Activated gamma-delta T cell (primary cell): Measurements from ENCODE around the gene PSMA2.
"Not testable (repeated sequence)": the region's sequence is repeated elsewhere in the genome, so short reads cannot be mapped to it uniquely, and the experiment has no call there.

Source experiments
- DNase-seq: peaks from one replicate; lab custom pipeline; 2025; lab: John Stamatoyannopoulos, UW

Gene PSMA2

DNA sequence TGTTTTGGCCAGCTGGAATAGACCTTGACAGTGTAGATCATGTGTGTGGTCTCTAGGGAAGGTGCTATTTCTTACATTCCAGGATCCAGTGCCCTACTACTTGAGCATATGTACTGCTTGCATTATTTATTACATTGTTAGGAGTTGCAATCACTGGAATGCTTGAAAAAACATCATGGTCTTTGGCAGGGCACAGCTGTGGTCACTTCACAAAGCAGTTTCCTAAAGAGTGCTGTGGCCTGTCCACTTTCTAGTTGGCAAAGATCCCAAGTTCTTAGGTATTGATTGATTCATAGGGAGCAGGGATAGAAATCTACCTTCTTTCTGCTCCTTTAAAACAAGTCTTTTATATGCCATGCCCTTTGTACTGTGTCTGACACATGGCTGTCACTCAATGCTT is 24.7 kb downstream of the PSMA2 start:
- no peak for DNase-seq

DNA sequence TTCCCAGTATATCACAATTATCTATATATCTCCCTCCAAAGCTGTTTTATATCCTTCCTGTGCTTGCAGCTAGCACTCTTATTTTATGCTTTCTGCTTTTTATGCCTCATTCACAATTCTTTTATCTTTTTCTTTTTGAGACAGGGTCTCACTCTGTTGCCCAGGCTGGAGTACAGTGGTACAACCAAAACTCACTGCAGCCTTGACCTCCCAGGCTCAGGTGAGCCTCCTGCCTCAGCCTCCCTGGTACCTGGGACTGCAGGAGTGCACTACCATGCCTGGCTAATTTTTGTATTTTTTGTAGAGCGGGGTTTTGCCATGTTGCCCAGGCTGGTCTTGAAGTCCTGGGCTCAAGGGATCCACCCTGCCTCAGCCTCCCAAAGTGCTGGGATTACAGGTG is 25.8 kb downstream of the PSMA2 start:
- no peak for DNase-seq

DNA sequence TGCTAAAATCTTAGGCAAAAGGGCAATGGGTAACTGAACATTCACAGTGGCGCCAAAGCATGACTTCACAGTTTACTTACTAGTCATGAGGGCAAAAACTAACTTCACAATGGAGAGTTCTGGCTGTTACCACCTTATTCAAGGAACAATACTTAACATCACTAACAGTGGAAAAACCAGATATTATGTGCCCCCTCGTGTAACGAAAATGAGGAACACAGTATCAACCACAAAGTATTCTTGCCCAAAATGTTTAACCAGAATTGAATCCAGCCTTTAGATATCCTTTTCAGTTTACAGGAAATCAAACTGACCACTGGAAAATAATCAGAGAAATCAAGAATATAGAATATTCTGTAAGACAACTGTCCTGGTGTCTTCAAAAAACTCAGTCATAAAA is 29.6 kb downstream of the PSMA2 start:
- no peak for DNase-seq

DNA sequence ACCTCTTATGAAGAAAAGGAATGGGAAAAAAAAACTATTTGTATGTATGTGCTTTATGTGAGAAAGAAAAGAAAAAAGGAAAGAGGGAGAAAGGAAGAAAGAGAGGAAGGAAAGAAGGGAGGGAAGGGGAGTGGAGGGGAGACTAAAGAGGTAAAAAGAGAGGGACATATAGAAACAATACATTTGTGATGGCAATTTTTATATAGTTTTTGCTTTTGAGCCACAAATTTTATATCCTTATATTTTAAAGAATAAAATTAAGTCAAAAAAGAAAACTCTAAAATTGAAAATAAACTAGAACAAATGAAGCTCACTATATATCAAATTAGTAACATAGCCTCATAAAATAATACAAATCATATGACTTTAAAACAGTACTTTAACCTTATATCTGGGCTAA is 31.1 kb downstream of the PSMA2 start:
- DNase-seq = no peak

DNA sequence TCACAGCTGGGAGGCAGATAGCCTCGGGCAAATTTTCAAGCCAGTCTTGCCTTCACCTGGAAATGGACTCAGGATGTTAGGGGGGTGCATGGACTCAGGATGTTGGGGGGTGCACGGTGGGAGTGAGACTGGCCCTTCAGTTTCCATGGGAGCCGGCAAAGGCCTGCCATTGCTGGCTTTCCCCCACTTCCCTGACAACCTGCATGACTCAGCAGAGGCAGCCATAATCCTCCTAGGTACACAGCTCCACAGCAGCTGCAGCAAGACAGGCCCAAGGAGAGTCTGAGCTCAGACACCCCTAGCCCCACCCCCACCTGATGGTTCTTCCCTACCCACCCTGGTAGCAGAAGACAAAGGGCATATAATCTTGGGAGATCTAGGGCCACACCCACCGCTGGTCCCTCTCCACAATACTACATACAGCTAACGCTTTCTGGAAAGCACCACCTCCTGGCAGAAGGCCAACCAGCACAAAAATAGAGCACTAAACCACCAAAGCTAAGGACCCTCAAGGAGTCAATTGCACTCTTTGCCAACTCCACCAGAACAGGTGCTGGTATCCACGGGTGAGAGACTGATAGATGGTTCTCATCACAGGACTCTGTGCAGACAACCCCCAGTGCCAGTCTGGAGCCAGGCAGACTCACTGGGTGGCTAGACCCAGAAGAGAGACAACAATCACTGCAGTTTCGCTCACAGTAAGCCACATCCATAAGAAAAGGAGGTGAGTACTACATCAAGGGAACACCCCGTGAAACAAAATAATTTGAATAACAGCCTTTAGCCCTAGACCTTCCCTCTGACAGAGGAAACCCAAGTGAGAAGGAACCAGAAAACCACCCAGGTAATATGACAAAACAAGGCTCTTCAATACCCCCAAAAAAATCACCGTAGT is 38.4 kb downstream of the PSMA2 start:
- no peak for DNase-seq

DNA sequence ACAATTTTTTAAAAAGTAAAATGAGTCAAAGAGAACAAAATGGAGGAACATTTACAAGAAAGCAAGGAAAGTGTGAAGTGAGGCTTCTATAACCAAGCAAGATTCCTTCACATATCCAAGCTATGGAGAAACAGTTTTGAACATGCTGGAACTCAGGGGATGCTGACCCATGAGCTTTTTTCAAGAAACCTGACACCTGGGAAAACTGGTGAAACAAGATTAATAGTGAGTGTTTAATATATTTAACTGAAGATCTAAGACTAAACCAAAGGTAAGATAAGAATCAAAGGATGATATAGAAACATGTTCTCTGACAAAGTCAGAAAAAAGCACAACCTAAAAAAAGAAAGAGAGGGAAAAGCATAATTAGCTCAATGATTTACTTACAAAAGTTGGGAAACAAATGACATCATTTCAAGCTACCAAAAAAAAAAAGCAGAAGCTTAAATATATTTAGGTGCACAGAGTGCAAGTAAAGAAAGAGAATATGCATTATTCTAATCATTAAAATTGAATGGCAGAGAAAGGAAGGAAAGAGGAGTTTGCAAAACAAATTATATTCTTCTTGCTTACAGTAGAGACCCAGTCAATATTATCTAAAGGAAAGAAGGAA is 45.0 kb downstream of the PSMA2 start:
- DNase-seq = no peak

DNA sequence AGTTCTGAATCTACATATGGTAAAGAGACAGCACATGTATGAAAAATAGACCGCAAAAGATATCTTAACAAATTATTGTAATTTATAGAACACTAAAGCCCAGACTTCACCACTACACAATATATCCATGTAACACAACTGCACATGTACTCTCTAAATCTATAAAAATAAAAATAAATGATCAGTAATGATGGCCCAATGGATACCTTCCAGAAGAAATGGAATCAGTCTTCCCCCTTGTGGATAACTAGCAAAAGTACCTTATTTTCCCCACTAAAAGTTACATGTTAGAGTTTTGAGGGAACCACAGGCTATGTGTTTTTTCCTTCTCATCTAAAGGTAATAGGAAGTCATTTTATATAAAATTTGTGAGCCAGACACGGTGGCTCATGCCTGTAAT is 45.8 kb downstream of the PSMA2 start:
- no peak for DNase-seq

DNA sequence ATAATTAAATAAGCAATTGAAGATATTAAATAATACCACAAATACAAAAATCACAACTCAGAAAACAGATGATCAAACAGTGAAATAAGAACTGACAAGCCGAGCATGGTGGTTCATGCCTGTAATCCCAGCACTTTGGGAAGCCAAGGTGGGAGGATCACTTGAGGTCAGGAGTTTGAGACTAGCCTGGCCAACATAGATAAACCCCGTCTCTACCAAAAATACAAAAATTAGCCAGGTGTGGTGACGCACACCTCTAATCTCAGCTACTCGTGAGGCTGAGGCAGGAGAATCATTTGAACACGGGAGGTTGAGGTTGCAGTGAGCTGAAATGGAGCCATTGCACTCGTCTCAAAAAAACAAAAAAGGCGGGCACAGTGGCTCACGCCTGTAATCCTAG is 46.8 kb downstream of the PSMA2 start:
- DNase-seq = not testable (repeated sequence)

DNA sequence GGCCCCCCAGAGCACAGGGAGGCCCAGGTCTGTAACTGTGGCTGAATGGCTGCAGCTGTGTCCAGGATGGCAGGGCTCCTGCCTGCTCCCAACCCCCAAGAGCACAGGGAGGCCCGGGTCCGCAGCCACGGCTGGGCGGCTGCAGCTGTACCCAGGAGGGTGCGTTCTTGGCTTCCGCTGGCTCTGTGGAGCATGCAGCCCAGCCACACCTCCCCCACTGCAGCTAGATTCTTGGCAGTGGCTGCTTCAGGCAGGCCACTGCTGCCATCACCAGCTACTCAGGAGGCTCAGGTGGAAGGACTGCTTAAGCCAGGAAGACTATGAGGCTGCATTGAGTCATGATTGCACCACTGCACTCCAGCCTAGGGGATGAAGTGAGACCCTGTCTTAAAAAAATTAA is 48.0 kb downstream of the PSMA2 start:
- no peak for DNase-seq

DNA sequence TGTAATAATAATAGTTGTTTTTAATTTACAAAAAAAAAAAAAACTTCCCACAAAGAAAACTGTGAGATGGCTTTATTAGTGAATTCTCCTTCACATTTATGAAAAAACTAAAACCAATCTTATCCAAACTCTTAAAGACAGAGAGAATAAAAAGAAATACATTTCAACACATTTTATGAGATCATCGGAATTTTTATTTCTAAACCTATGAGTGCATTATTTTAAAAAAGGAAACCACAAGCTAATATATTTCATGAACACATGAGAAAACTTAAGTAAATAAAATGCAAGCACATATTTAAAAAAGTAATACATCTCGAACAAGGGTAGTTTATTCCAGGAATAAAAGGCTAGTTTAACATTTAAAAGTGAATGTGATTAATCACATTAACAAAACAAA is 51.6 kb downstream of the PSMA2 start:
- no peak for DNase-seq

DNA sequence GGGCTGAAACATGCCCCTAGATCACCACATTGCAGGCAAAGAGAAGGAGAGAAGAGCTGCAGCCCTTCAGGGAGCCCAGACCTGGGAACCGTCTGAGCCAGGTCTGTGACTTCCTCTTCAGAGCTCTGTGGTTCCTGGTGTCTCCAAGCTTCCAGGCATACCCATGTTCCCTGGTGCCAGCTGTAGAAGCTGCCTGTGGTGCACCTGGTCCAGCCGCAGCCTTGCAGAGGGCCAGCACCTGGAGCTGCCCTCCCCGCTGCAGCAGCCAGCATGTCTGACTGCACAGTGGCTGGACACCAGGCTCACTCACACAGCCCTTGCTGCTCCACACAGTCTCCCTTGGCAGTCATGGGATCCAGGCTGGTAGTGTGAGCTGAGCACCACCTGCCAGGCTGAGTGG is 53.7 kb downstream of the PSMA2 start:
- no peak for DNase-seq

DNA sequence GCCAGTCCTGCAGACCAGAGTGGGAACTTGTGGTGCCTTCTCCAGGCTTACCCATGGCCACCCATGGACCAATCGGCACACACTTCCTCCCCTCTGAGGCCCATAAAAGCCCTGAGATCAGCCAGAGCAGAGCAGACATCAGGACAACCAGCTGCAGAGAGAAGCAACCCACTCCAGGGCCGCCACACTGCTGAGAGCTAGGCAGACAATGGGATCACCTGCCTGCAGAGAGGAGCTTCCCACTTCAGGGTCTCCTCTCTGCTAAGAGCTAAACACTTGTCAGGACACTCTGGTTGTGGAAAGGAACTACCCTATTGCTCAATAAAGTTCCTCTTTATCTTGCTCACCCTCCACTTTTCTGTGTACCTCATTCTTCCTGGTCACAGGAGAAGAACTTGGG is 54.1 kb downstream of the PSMA2 start:
- no peak for DNase-seq

DNA sequence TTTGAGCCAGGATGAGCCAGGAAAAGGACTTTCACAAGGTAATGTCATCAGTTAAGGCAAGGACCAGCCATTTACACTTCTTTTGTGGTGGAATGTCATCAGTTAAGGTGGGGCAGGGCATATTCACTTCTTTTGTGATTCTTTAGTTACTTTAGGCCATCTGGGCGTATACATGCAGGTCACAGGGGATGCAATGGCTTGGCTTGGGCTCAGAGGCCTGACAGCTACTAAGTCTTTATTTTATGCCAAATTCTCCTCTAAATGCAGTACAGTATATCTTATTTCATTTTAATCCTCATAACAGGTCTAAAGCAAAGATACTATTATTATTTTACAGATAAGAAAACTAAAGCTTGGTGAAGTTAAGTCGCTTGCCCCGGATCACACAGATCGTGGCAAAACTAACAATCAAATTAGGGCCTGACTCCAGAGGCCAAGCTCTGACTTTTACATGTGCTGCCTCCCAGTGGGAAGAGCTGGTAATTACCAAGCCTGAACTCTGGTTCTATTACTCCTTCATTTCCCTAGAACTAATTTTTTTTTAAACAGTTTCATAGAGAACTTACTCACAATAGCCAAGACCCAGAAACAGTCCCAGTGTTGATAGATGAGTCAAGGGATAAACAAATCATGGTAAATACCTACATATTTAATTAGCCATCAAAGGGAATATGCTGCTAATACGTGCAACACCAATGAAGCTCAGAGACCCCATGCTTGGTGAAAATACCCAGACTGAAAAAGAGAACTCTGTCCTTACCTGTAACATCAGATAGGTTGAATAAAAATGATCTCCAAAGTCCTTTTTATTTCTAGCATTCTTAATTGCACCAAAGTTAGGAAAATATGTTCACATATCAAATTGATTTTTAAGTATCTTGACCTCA is 55.5 kb downstream of the PSMA2 start:
- DNase-seq = no peak

DNA sequence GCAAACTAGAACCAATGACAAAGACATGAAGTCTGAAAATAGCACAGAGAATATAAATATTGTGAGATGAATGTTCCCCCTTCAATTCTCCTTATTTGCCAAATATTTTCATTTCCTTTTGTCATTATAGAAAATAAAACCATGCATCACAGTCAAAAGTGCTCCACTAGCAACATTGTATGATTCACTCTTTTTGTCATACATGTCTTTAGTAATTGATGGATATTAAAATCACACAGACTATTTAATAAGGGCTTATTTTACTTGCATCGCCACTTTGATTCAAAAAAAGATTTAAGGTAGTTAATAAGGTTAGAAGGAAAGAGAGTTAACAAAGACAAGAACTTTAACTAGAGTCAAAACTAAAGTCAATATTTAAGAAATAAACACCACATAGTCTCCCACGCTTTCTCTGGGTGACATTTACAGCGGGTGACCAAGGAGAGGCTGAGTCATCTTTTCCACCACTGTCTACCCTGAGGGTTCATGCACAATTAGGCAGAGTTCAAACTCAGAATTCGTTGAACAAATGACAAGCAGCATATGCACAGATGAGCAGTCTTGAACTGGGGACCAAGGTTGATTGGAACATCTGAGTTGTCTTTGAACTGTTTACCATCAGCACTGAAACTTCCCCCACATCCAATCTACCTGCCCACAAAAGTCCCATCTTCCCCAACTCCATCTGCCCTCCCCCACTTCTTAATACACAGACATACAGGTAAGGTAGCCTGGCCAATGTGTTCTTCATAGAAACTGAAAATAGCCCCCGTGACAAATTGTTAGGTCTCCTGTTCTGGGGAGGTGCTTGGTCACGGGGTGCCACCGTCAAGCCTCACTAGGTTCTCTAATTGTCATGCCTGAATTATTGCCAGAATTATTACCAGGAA is 62.6 kb downstream of the PSMA2 start:
- DNase-seq = no peak

DNA sequence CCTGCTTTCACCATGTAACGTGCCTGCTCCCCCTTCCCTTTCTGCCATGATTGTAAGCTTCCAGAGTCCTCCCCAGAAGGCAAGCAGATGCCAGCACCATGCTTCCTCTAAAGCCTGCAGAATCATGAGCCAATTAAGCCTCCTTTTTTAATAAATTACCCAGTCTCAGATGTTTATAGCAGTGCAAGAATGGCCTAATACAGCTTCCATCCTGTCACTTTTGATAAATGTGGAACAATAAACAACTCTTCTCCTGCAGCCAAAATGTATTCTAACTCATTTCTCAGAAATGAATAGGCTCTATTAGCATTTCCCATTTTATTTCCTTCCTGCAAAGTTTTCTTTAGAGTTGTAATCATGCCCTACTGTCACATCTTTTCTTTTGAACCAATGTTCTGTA is 63.5 kb downstream of the PSMA2 start:
- no peak for DNase-seq
